HG03575 (cell line): ENCODE data around the gene CPXM1.
"Not testable (repeated sequence)": the region's sequence is repeated elsewhere in the genome, so short reads cannot be mapped to it uniquely, and the experiment has no call there.

Experiments
- ATAC-seq: cut with Tn5 transposase; IDR thresholded peaks from one replicate; pipeline ENCODE4 v1.9.1; 2021; ENCODE audit not compliant: unreplicated experiment, insufficient number of reproducible peaks, low FRiP score; ENCODE audit errors: extremely low read depth

Gene CPXM1

GRCh38 chr20:2826655-2827054, 26.2 kb upstream of the CPXM1 start:
- no peak for ATAC-seq

- no peak for ATAC-seq
These were observed 25.3 kb upstream of the CPXM1 start for GRCh38 chr20:2825761-2826160.

GRCh38 chr20:2822073-2822472, 21.6 kb upstream of the CPXM1 start:
- no peak for ATAC-seq

- no peak for ATAC-seq
These were observed 20.8 kb upstream of the CPXM1 start for GRCh38 chr20:2820896-2821869.

GRCh38 chr20:2820084-2820895, 19.9 kb upstream of the CPXM1 start:
- no peak for ATAC-seq

- ATAC-seq: no peak
These were observed 17.6 kb upstream of the CPXM1 start for GRCh38 chr20:2817891-2818595.

GRCh38 chr20:2817341-2817726, 16.9 kb upstream of the CPXM1 start:
- ATAC-seq: no peak

GRCh38 chr20:2816583-2817340, 16.3 kb upstream of the CPXM1 start:
- no peak for ATAC-seq

- no peak for ATAC-seq
These were observed 15.7 kb upstream of the CPXM1 start, which contains the start of gene TMEM239 for GRCh38 chr20:2816030-2816582. TSS of gene TMEM239 (plus strand) at chr20:2816364. CDS start at chr20:2816555, 191 bp downstream.

GRCh38 chr20:2815242-2815900, 14.9 kb upstream of the CPXM1 start:
- no peak for ATAC-seq

- ATAC-seq: no peak
These were observed 14.2 kb upstream of the CPXM1 start, which contains the start of gene C20orf141 for GRCh38 chr20:2814587-2815051. TSS of gene C20orf141 (plus strand) at chr20:2814987. CDS start at chr20:2815185, 198 bp downstream.

GRCh38 chr20:2814076-2814475, 13.6 kb upstream of the CPXM1 start:
- ATAC-seq: no peak

GRCh38 chr20:2812189-2812588, 11.8 kb upstream of the CPXM1 start:
- no peak for ATAC-seq

GRCh38 chr20:2809690-2810089, 9.3 kb upstream of the CPXM1 start:
- ATAC-seq: no peak

GRCh38 chr20:2807929-2808328, 7.5 kb upstream of the CPXM1 start:
- not testable (repeated sequence) for ATAC-seq

GRCh38 chr20:2807019-2807418, 6.6 kb upstream of the CPXM1 start:
- ATAC-seq: no peak

GRCh38 chr20:2806351-2806701, 5.9 kb upstream of the CPXM1 start:
- ATAC-seq: no peak
